Osteocyte (in vitro differentiated cells): ENCODE results near the gene LETM1. TPM values are rescaled to one million over a fixed set of nuclear protein-coding genes. Genes with fewer than 3 reads are reported as not detected.

Source experiments
- DNase-seq: peaks from one replicate; pipeline ENCODE4 v3.0.0; 2021; ENCODE audit warnings: mixed read lengths; ENCODE audit not compliant: unreplicated experiment; ENCODE audit errors: extremely low spot score
- H3K27ac Mint-ChIP-seq: one replicate; pipeline ENCODE4 v1.8.0; 2021; ENCODE audit warnings: mild to moderate bottlenecking, mixed read lengths; ENCODE audit not compliant: unreplicated experiment
- H3K27me3 Mint-ChIP-seq: one replicate; pipeline ENCODE4 v1.8.0; 2021; ENCODE audit warnings: mixed read lengths; ENCODE audit not compliant: unreplicated experiment
- H3K36me3 Mint-ChIP-seq: one replicate; pipeline ENCODE4 v1.8.0; 2021; ENCODE audit warnings: mixed read lengths; ENCODE audit not compliant: unreplicated experiment
- H3K4me1 Mint-ChIP-seq: one replicate; pipeline ENCODE4 v1.8.0; 2021; ENCODE audit warnings: mixed read lengths; ENCODE audit not compliant: unreplicated experiment
- H3K4me3 Mint-ChIP-seq: one replicate; pipeline ENCODE4 v1.8.0; 2021; ENCODE audit warnings: mild to moderate bottlenecking, moderate library complexity, mixed read lengths; ENCODE audit not compliant: unreplicated experiment
- H3K9me3 Mint-ChIP-seq: one replicate; pipeline ENCODE4 v1.8.0; 2021; ENCODE audit warnings: mixed read lengths; ENCODE audit not compliant: unreplicated experiment
- CTCF ChIP-seq: fragments of 200-600 bp; sonication (generic); IDR thresholded peaks from 2 replicates; pipeline ENCODE4 v1.5.0; 2021; ENCODE audit warnings: antibody characterized with exemption, mild to moderate bottlenecking, moderate library complexity
- total RNA-seq: library from RNA; stranded (reverse); gene quantifications from 2 replicates; pipeline ENCODE4 v1.2.1, GENCODE V29; 2021

The LETM1 gene
- total RNA-seq, 1 donor from 2014 or later, result 48.2 TPM

- no peak for DNase-seq
- Mint-ChIP-seq H3K27ac (peak overlapping the region; percentile 21), H3K27me3 (no peaks in the 10 kb centered on the region), H3K36me3 (no peaks in the 10 kb centered on the region), H3K4me3 (no peak overlapping the region), H3K4me1 (peaks cover 43% of the 10 kb centered on the region), H3K9me3 (no peaks in the 10 kb centered on the region)
- TF ChIP-seq CTCF, result no peak
Observed at GRCh38 chr4:1874201-1874600, 18.2 kb upstream of the LETM1 start.

GRCh38 chr4:1873776-1874175 lies 17.8 kb upstream of the LETM1 start:
- no peak overlapping the region for H3K27ac Mint-ChIP-seq
- H3K4me3 Mint-ChIP-seq, result no peak overlapping the region
- no peaks in the 10 kb centered on the region for H3K9me3 Mint-ChIP-seq
- DNase-seq, result no peak
- H3K4me1 Mint-ChIP-seq, result peaks cover 42% of the 10 kb centered on the region
- no peak for TF ChIP-seq CTCF
- H3K36me3 Mint-ChIP-seq, result no peaks in the 10 kb centered on the region
- H3K27me3 Mint-ChIP-seq, result no peaks in the 10 kb centered on the region

- Mint-ChIP-seq H3K4me1 (peaks cover 37% of the 10 kb centered on the region), H3K27ac (peak overlapping the region; percentile 86), H3K27me3 (no peaks in the 10 kb centered on the region), H3K36me3 (no peaks in the 10 kb centered on the region), H3K4me3 (peak overlapping the region; percentile 75), H3K9me3 (no peaks in the 10 kb centered on the region)
- TF ChIP-seq CTCF, result no peak
- no peak for DNase-seq
Observed at GRCh38 chr4:1873291-1873690, 17.3 kb upstream of the LETM1 start.

GRCh38 chr4:1872870-1873269 lies 16.9 kb upstream of the LETM1 start:
- Mint-ChIP-seq H3K27ac (peak overlapping the region; percentile 86), H3K9me3 (no peaks in the 10 kb centered on the region), H3K4me1 (peaks cover 37% of the 10 kb centered on the region), H3K27me3 (no peaks in the 10 kb centered on the region), H3K36me3 (no peaks in the 10 kb centered on the region), H3K4me3 (peak overlapping the region; percentile 75)
- no peak for DNase-seq
- no peak for TF ChIP-seq CTCF

GRCh38 chr4:1871471-1872021 lies 15.6 kb upstream of the LETM1 start:
- Mint-ChIP-seq H3K9me3 (no peaks in the 10 kb centered on the region), H3K27ac (no peak overlapping the region), H3K4me1 (peaks cover 30% of the 10 kb centered on the region), H3K27me3 (no peaks in the 10 kb centered on the region), H3K36me3 (no peaks in the 10 kb centered on the region), H3K4me3 (peak overlapping the region; percentile 32)
- no peak for DNase-seq
- no peak for TF ChIP-seq CTCF
